Psoas muscle (tissue), 8 donors: ENCODE data around the gene TMEM86B. TPM values are rescaled to one million over a fixed set of nuclear protein-coding genes. Genes with fewer than 3 reads are reported as not detected.

Experiments
- ATAC-seq, 4 donors: fragments of 200-7000 bp; cut with Tn5 transposase; one replicate each; pipeline ENCODE4 v1.9.1; 2020; ENCODE audit warnings: moderate library complexity in 3 of 4, mild to moderate bottlenecking in 2 of 4
- DNase-seq, 2 donors: peaks; one replicate each; pipeline ENCODE4 v3.0.0-alpha.2; 2020
- H3K27ac ChIP-seq: fragments of 200-600 bp; one replicate; pipeline ENCODE4 v1.8.0; 2022
- H3K27me3 ChIP-seq, 3 donors: fragments of 200-600 bp in 1 of 3; one replicate each; pipeline versions ENCODE4 v1.6.1 to v1.8.0; 2013 to 2022; ENCODE audit warnings: low read length in 2 of 3, mild to moderate bottlenecking in 2 of 3, moderate library complexity in 1 of 3; ENCODE audit not compliant: insufficient read depth in 3 of 3
- H3K36me3 ChIP-seq, 2 donors: fragments of 200-600 bp in 1 of 2; one replicate each; pipeline versions ENCODE4 v1.6.1 to v1.8.0; 2013 to 2022; ENCODE audit warnings: low read depth in 1 of 2, mild to moderate bottlenecking in 1 of 2, moderate library complexity in 1 of 2; ENCODE audit not compliant: insufficient read depth in 1 of 2
- H3K4me1 ChIP-seq: fragments of 200-600 bp; one replicate; pipeline ENCODE4 v1.8.0; 2022
- H3K4me3 ChIP-seq: fragments of 200-600 bp; one replicate; pipeline ENCODE4 v1.8.0; 2022; ENCODE audit warnings: mild to moderate bottlenecking
- H3K9me3 ChIP-seq: fragments of 200-600 bp; one replicate; pipeline ENCODE4 v1.8.0; 2022
- CTCF ChIP-seq: fragments of 200-600 bp; IDR thresholded peaks from one replicate; pipeline ENCODE4 v1.8.0; 2022; ENCODE audit warnings: antibody characterized with exemption
- WGBS, 3 donors: extraction: QIAGEN DNeasy Blood & Tissue Kit; methylation state at CpG; one replicate each; pipeline versions ENCODE4 v1.1.6 to v1.1.7; 2013; 5-methylcytosine and 5-hydroxymethylcytosine counted together
- intact Hi-C, 2 donors: fragments of 100-400 bp; cut with DNase I; formaldehyde crosslinking; loops; one replicate each; pipeline versions ENCODE4 v1.11.0 to v1.14.2; 2022
- polyA plus RNA-seq, 3 donors: library from polyadenylated mRNA; stranded (reverse); fragments of 200-250 nt; gene quantifications; one replicate each; pipeline ENCODE4 v1.2.3, GENCODE V29; 2013
- total RNA-seq, 4 donors: library from RNA; stranded (reverse); fragmentation: NEBNext Ultra II Directional in 2 of 4; extraction: Animal tissue kit (Norgen Biotek cat#: 25700) in 2 of 4; gene quantifications; one replicate each; pipeline versions ENCODE4 v1.2.1 to v1.2.4, GENCODE V29; 2021 to 2023
- donor health status: healthy with polysubstance abuse.
- donor health status: DM: no; HTN: no; CAD: no; lungs with moderate emphysema.
- donor health status: Bipolar disorder and iron deficiency.
- donor health status: healthy.
- donor health status: DM: yes; HTN: yes; CAD: no.
- donor health status: DM: no; HTN: no; CAD: no.
- donor health status: DM: no; HTN: no; CAD: no.
- donor health status: DM: yes; HTN: yes; CAD: no.

Gene TMEM86B
- total and polyA plus RNA-seq, 7 donors = 0.68 to 2.4 (median 2.1) TPM

GRCh38 chr19:55266840-55267239 lies 38.3 kb upstream of the TMEM86B start:
- intact Hi-C loops = no loop called here

GRCh38 chr19:55266404-55266803 lies 37.8 kb upstream of the TMEM86B start:
- H3K27ac ChIP-seq = no peak overlapping the region
- no peak for ATAC-seq
- TF ChIP-seq CTCF = no peak
- H3K27me3 ChIP-seq = no peaks in the 10 kb centered on the region
- no peaks in the 10 kb centered on the region for H3K9me3 ChIP-seq
- intact Hi-C loops = no loop called here
- no peak for DNase-seq
- WGBS, 3 donors = 97 to 98% (median 97%) methylated on average over 3 of the region's 3 CpGs
- H3K4me3 ChIP-seq = no peak overlapping the region
- peaks cover 3 to 24% of the 10 kb centered on the region in 2 donors for H3K36me3 ChIP-seq
- H3K4me1 ChIP-seq = no peaks in the 10 kb centered on the region

More at GRCh38 chr19:55266840-55267239, 38.3 kb upstream of the TMEM86B start:
- Histone ChIP-seq H3K27me3 (no peaks in the 10 kb centered on the region), H3K27ac (no peak overlapping the region), H3K4me1 (no peaks in the 10 kb centered on the region), H3K4me3 (no peak overlapping the region), H3K36me3 (peaks cover 3 to 27% of the 10 kb centered on the region in 2 donors), H3K9me3 (no peaks in the 10 kb centered on the region)
- 96 to 99% (median 98%) methylated on average over 4 of the region's 4 CpGs for WGBS, 3 donors
- DNase-seq (no peak), ATAC-seq (no peak)
- no peak for TF ChIP-seq CTCF

- intact Hi-C loops = loop anchor here in 1 of 2 donors (2.0 kb wide), 1 partner anchor 13 kb away; no protein-coding TSS in a partner anchor
- Histone ChIP-seq H3K4me3 (no peak overlapping the region), H3K4me1 (no peaks in the 10 kb centered on the region), H3K27me3 (no peaks in the 10 kb centered on the region), H3K9me3 (no peaks in the 10 kb centered on the region), H3K36me3 (peaks cover 3 to 19% of the 10 kb centered on the region in 2 donors), H3K27ac (no peak overlapping the region)
- TF ChIP-seq CTCF = no peak
- 95 to 97% (median 96%) methylated on average over 11 to 12 of the region's 12 CpGs for WGBS, 3 donors
- no peak for ATAC-seq
- no peak for DNase-seq
These were observed 37.3 kb upstream of the TMEM86B start for GRCh38 chr19:55265723-55266386.

GRCh38 chr19:55265173-55265572 lies 36.6 kb upstream of the TMEM86B start:
- Histone ChIP-seq H3K36me3 (peaks cover 3 to 17% of the 10 kb centered on the region in 2 donors), H3K27me3 (no peaks in the 10 kb centered on the region), H3K4me3 (no peak overlapping the region), H3K27ac (no peak overlapping the region), H3K9me3 (no peaks in the 10 kb centered on the region), H3K4me1 (peaks cover under 1% of the 10 kb centered on the region)
- ATAC-seq (no peak), DNase-seq (no peak)
- intact Hi-C loops = loop anchor here in 1 of 2 donors (2.0 kb wide), 1 partner anchor 14 kb away; no protein-coding TSS in a partner anchor
- WGBS, 3 donors = 88 to 94% (median 92%) methylated on average over 16 of the region's 16 CpGs
- TF ChIP-seq CTCF = no peak
